ENCODE results near the gene CXCL10.
"Not testable (repeated sequence)": the region's sequence is repeated elsewhere in the genome, so short reads cannot be mapped to it uniquely, and the experiment has no call there.

CXCL10 gene

DNA sequence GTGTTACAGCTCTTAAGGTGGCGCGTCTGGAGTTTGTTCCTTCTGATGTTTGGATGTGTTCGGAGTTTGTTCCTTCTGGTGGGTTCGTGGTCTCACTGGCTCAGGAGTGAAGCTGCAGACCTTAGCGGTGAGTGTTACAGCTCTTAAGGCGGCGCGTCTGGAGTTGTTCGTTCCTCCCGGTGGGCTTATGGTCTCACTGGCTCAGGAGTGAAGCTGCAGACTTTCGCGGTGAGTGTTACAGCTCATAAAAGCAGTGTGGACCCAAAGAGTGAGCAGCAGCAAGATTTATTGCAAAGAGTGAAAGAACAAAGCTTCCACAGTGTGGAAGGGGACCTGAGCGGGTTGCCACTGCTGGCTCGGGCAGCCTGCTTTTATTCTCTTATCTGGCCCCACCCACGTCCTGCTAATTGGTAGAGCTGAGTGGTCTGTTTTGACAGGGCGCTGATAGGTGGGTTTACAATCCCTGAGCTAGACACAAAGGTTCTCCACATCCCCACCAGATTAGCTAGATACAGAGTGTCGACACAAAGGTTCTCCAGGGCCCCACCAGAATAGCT lies 26.6 kb upstream of the CXCL10 start:
- H3K36me3 ChIP-seq (replicated peaks); in situ Hi-C loops (cut with MboI; ENCODE audit: low sequenced_read_pairs); DNase-seq (ENCODE audit: low spot score in 2 of 2); H3K4me3 ChIP-seq; H3K9me3 ChIP-seq; H3K27me3 ChIP-seq (ENCODE audit: low read depth): not testable (repeated sequence)
- peaks cover 16% of the 10 kb centered on the region for H3K4me1 ChIP-seq

DNA sequence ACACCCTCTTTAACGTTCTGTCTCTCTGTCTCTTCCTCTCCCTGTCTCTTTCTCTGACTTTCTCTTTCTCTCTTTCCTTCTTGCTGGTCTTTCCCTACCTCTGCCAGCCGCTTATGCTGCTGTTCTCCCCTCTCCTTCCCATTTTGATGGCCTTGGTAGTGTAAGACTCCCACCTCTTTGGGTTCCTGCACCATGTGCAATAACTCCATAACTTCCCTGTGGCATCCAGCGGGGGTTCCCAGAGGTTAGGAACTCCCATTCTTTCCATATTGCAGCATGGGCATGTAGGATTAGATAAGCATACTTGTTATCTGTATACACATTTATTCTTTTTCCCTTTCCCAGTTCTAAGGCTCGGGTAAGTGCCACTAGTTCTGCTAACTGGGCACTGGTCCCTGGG lies 21.4 kb upstream of the CXCL10 start:
- H3K36me3 ChIP-seq (replicated peaks); H3K4me3 ChIP-seq; H3K4me1 ChIP-seq; H3K9me3 ChIP-seq; DNase-seq (ENCODE audit: low spot score in 2 of 2); H3K27me3 ChIP-seq (ENCODE audit: low read depth); in situ Hi-C loops (cut with MboI; ENCODE audit: low sequenced_read_pairs): not testable (repeated sequence)

DNA sequence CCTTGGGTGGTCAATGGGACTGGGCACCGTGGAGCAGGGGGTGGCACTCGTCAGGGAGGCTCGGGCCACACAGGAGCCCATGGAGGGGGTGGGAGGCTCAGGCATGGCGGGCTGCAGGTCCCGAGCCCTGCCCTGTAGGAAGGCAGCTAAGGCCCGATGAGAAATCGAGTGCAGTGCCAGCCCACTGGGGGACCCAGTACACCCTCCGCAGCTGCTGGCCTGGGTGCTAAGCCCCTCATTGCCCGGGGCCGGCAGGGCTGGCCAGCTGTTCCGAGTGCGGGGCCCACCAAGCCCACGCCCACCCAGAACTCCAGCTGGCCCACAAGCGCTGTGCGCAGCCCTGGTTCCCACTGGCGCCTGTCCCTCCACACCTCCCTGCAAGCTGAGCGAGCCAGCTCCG lies 20.0 kb upstream of the CXCL10 start:
- H3K27me3 ChIP-seq (ENCODE audit: low read depth); H3K4me3 ChIP-seq; H3K36me3 ChIP-seq (replicated peaks); H3K4me1 ChIP-seq; DNase-seq (ENCODE audit: low spot score in 2 of 2); H3K9me3 ChIP-seq; in situ Hi-C loops (cut with MboI; ENCODE audit: low sequenced_read_pairs): not testable (repeated sequence)

DNA sequence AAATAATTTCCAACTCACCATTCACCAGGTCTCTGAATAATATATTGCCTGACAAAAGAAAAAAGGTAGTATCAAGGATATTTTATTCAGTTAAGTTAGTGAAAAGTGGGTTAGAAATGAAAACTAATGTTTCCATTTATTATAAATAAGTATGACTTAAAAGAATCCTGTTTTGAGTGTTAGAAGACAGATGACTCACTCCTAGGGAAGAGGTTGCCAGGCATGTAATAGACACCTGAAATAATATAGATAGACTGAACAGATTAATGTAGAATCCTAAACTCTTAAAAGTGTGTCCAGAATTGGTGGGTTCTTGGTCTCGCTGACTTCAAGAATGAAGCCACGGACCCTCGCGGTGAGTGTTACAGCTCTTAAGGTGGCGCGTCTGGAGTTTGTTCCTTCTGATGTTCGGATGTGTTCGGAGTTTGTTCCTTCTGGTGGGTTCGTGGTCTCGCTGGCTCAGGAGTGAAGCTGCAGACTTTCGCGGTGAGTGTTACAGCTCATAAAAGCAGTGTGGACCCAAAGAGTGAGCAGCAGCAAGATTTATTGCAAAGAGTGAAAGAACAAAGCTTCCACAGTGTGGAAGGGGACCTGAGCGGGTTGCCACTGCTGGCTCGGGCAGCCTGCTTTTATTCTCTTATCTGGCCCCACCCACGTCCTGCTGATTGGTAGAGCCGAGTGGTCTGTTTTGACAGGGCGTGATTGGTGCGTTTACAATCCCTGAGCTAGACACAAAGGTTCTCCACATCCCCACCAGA lies 19.1 kb upstream of the CXCL10 start:
- H3K4me1 ChIP-seq; DNase-seq (ENCODE audit: low spot score in 2 of 2); H3K27me3 ChIP-seq (ENCODE audit: low read depth); H3K4me3 ChIP-seq; in situ Hi-C loops (cut with MboI; ENCODE audit: low sequenced_read_pairs); H3K9me3 ChIP-seq; H3K36me3 ChIP-seq (replicated peaks): not testable (repeated sequence)

DNA sequence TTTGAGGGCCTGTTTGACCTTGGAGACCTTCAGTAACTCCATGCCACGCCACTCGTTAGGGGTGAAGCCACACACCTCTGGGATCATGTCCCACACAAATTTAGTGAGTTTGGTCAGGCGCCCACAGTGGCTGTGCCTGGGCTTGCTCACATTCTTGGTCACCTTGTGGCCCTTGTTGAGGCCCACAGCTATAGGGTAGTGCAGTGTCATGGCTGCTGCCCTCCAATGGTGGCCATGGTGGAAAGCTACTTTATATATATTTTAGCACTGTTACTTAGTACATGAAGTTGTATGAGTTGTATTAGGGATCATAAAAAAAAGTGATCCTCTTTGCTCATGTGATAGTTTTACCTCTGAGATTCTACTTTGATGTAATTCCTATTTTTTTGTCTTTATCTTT lies 13.6 kb upstream of the CXCL10 start:
- H3K4me1 ChIP-seq: no peaks in the 10 kb centered on the region
- peaks cover 8% of the 10 kb centered on the region for H3K27me3 ChIP-seq (ENCODE audit: low read depth)
- no peaks in the 10 kb centered on the region for H3K9me3 ChIP-seq
- in situ Hi-C loops (cut with MboI; ENCODE audit: low sequenced_read_pairs): no loop called here
- no peaks in the 10 kb centered on the region for H3K36me3 ChIP-seq (replicated peaks)
- no peak for DNase-seq (ENCODE audit: low spot score in 2 of 2)
- H3K4me3 ChIP-seq: no peak overlapping the region

DNA sequence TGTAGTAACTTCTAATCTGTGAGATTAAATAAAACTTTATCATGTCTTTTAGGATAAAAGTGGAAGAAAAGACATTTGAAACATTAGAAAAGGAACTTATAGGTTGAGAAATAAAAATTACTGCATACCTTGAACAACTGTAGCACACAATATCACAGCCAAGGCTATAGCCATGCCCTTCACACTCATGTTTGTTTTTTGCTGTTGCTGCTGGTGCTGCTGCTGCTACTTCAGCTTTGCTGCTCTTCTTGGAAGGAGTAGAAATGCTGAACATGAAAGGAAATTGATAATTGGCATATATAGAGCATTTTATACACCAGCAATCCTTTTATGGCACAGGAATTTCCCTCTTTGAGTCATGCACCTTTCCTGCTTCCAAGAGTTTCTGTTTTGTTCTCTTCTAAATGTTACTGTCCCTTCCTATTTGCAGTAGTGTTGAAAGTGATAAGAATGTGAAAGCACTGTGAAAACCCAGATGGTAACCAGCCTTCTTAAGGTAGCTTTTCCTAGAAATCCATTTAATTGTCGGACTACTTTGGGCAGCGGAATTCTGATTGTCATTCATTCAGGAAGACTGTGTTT lies 12.6 kb upstream of the CXCL10 start, which contains the start of gene CXCL11:
Gene CXCL11 (minus strand): TSS at position 272 of the 582 bp plus-strand sequence. CDS start 83 bp downstream, at position 189.
- Histone ChIP-seq H3K4me3 (no peak within 1 kb of the TSS), H3K4me1 (no peaks in the 10 kb centered on the region), H3K36me3 (replicated peaks) (no peaks in the 10 kb centered on the region), H3K9me3 (no peaks in the 10 kb centered on the region), H3K27me3 (ENCODE audit: low read depth) (peaks cover 9% of the 10 kb centered on the region)
- no peak for DNase-seq (ENCODE audit: low spot score in 2 of 2)
- in situ Hi-C loops (cut with MboI; ENCODE audit: low sequenced_read_pairs): no loop called here

DNA sequence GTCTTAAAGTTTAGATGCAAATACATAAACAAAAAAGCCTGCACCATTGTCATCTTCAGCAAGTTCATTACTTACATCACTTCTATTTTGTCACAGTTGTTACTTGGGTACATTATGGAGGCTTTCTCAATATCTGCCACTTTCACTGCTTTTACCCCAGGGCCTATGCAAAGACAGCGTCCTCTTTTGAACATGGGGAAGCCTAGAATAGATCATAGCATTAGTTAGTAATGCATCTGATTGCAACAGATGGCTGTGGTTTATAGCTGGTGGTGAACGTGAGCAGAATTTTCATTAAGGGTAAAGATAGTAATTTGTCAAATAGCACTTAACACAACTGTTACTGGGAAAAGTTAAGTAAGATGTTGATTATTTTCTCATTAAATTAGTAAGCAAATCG lies 11.8 kb upstream of the CXCL10 start:
- in situ Hi-C loops (cut with MboI; ENCODE audit: low sequenced_read_pairs): no loop called here
- Histone ChIP-seq H3K9me3 (no peaks in the 10 kb centered on the region), H3K4me3 (no peak overlapping the region), H3K4me1 (no peaks in the 10 kb centered on the region), H3K27me3 (ENCODE audit: low read depth) (peaks cover 13% of the 10 kb centered on the region), H3K36me3 (replicated peaks) (no peaks in the 10 kb centered on the region)
- no peak for DNase-seq (ENCODE audit: low spot score in 2 of 2)

DNA sequence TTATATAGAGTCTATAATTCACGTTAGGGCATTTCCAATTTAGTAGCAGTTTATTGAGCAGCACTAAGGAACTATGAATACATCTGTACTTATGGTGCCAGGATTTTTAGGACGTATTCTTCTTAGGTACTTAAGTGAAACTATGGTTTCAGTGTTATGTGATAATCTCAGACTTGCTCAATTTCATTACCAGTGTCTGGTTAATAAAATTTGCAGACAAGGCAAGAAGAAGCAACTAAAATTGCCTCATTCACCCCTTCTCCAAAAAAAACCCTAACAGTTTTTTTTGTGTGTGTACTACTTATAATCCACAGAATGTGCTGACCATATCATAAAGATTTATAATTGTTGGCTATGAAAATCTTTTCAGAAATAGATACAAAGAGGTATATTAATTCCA lies 6.0 kb upstream of the CXCL10 start:
- H3K4me1 ChIP-seq: peaks cover 7% of the 10 kb centered on the region; the same call in 1 of the 2 replicates
- no peak for DNase-seq (ENCODE audit: low spot score in 2 of 2)
- in situ Hi-C loops (cut with MboI; ENCODE audit: low sequenced_read_pairs): no loop called here
- H3K27me3 ChIP-seq (ENCODE audit: low read depth): peaks cover 26% of the 10 kb centered on the region
- H3K9me3 ChIP-seq: no peaks in the 10 kb centered on the region
- no peak overlapping the region for H3K4me3 ChIP-seq
- no peaks in the 10 kb centered on the region for H3K36me3 ChIP-seq (replicated peaks)

DNA sequence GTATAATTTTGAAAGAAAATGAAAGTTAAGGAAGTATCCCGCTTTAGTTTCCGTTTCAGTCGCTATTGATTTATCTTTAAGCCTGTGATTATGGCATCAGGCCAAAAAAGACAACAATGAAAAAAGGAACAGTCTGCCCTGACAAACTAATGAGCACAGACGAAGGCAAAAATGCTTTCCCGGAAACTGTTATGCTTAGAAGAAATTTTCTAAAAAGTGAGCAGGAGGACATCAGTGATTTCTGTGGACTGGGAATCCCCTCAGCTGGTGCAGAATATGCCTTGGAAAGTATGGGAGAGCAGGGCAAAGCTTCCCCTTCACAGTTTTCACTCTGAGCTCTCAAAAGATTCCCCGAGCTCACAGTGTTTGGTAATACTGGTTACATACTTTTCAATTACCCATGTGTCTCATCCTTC lies 5.1 kb upstream of the CXCL10 start:
- in situ Hi-C loops (cut with MboI; ENCODE audit: low sequenced_read_pairs): no loop called here
- Histone ChIP-seq H3K4me1 (peaks cover 7% of the 10 kb centered on the region; the same call in 1 of the 2 replicates), H3K4me3 (no peak overlapping the region), H3K36me3 (replicated peaks) (no peaks in the 10 kb centered on the region), H3K9me3 (no peaks in the 10 kb centered on the region), H3K27me3 (ENCODE audit: low read depth) (peaks cover 29% of the 10 kb centered on the region)
- peak in 1 of 2 experiments; percentile 52 for DNase-seq (ENCODE audit: low spot score in 2 of 2)

DNA sequence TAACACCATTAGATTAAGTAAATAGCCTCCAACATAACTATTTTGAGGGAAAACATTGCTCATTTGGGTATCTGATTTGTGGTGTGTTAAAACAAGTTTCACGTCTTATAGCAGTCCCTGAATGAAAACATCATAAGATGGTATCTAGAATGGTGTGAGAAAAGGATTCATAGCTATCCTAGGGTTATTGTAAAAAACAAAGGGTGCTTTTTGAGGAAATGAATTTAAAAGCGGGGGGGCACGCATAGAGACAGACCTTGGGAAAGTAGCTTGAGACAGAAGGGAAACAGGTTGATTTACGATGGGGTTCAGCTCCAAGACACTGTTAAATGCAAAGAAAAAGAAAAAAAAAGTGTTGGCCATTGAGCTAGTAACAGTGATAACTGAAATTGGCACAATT lies 768 bp upstream of the CXCL10 start:
- Histone ChIP-seq H3K9me3 (no peaks in the 10 kb centered on the region), H3K36me3 (replicated peaks) (no peaks in the 10 kb centered on the region), H3K27me3 (ENCODE audit: low read depth) (peaks cover 41% of the 10 kb centered on the region), H3K4me3 (no peak overlapping the region), H3K4me1 (peaks cover 7% of the 10 kb centered on the region; the same call in 1 of the 2 replicates)
- in situ Hi-C loops (cut with MboI; ENCODE audit: low sequenced_read_pairs): no loop called here
- no peak for DNase-seq (ENCODE audit: low spot score in 2 of 2)

DNA sequence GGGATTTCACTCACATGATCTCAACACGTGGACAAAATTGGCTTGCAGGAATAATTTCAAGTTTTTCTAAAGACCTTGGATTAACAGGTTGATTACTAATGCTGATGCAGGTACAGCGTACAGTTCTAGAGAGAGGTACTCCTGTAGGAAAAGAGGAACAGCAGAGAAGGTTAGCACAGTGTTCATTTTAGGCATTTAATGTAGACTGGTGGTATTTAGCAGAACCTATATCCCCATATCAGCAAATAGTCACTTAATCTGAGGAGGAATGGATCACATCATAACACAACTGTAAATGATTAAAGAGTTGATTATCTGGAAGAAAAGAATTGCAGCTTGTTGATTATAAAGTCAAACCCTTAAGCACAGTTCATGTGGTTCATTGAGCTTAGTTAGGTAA lies 620 bp downstream of the CXCL10 start:
- Histone ChIP-seq H3K27me3 (ENCODE audit: low read depth) (peaks cover 33% of the 10 kb centered on the region), H3K36me3 (replicated peaks) (no peaks in the 10 kb centered on the region), H3K4me3 (no peak overlapping the region), H3K9me3 (no peaks in the 10 kb centered on the region), H3K4me1 (no peaks in the 10 kb centered on the region)
- no peak for DNase-seq (ENCODE audit: low spot score in 2 of 2)
- in situ Hi-C loops (cut with MboI; ENCODE audit: low sequenced_read_pairs): no loop called here

DNA sequence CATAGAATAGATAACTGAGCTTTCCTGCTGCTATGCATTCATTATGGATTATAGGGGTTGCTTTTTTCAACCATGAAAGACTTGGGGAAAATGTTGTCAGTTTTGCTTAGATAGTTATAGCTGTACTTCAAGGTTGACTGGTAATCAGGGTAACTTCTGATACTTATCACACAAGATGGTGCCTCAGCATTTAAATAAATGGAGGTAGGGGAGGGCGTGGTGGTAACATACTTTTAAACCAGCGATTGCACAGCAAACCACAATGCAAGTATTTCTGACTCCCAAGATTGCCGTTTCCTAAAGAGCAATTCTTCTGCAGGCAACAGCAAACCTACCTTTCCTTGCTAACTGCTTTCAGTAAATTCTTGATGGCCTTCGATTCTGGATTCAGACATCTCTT lies 1.3 kb downstream of the CXCL10 start:
- Histone ChIP-seq H3K36me3 (replicated peaks) (no peaks in the 10 kb centered on the region), H3K4me3 (no peak overlapping the region), H3K9me3 (no peaks in the 10 kb centered on the region), H3K4me1 (no peaks in the 10 kb centered on the region), H3K27me3 (ENCODE audit: low read depth) (peaks cover 33% of the 10 kb centered on the region)
- no peak for DNase-seq (ENCODE audit: low spot score in 2 of 2)
- in situ Hi-C loops (cut with MboI; ENCODE audit: low sequenced_read_pairs): no loop called here

DNA sequence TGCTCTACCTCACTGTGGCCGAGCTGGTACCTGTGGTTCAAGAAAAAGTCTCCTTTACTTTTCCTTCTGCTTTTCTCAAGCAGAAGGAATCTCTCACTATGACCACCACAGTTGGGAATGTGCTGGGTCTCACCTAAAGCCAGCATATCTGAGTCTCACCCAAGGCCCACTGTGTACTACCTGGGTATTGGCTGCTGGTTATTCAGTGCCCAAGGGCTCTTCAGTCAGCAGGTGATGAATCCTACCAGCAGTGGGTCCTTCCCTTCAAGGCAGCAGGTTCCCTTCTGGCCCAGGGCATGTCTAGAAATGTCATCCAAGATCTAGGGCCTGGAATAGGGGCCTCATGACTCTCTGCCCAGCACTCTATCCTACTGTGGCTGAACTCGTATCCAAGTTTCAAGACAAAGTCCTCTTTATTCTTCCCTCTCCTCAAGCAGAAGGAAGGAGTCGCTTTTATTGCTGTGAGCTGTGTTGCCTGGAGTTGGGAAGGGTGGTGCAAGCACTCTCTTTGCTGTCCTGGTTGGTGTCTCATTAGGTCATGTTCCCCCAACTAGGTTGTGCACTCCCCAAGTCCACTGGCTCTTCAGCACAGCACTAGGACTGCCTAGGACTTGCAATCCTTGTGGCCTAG lies 6.1 kb downstream of the CXCL10 start:
- Histone ChIP-seq H3K36me3 (replicated peaks) (no peaks in the 10 kb centered on the region), H3K27me3 (ENCODE audit: low read depth) (peaks cover 11% of the 10 kb centered on the region), H3K4me3 (no peak overlapping the region), H3K9me3 (no peaks in the 10 kb centered on the region), H3K4me1 (no peaks in the 10 kb centered on the region)
- in situ Hi-C loops (cut with MboI; ENCODE audit: low sequenced_read_pairs): no loop called here
- no peak for DNase-seq (ENCODE audit: low spot score in 2 of 2)

DNA sequence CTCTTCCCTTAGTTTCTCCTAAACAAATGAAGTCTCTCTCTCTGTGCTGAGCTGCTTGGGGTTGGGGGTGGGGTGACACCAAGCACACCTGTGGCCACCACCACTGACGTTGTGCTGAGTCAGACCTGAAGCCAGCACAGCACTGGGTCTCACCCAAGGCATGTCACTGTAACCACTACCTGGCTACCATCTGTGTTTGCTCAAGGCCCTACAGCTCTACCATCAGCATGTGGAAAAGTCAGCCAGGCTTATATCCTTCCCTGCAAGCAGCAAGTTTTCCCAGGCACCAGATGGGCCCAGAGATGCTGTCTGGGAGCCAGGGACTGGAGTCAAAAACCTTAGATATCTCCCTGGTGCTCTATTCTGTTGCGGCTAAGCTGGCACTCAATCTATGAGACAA lies 6.9 kb downstream of the CXCL10 start:
- Histone ChIP-seq H3K4me3 (no peak overlapping the region), H3K36me3 (replicated peaks) (no peaks in the 10 kb centered on the region), H3K9me3 (no peaks in the 10 kb centered on the region), H3K4me1 (no peaks in the 10 kb centered on the region), H3K27me3 (ENCODE audit: low read depth) (peaks cover 3% of the 10 kb centered on the region)
- in situ Hi-C loops (cut with MboI; ENCODE audit: low sequenced_read_pairs): no loop called here
- no peak for DNase-seq (ENCODE audit: low spot score in 2 of 2)

All from HAP-1 (cell line).